Effector memory CD4-positive, alpha-beta T cell (primary cell): ENCODE measurements around the gene MYLK4.

ENCODE experiments used
- DNase-seq, 3 donors: peaks; one replicate each; pipeline ENCODE4 v3.0.0-alpha.2; 2020
- H3K27ac ChIP-seq: 2 replicates; pipeline ENCODE4 v1.7.0; 2013; ENCODE audit warnings: mild to moderate bottlenecking, low read length, moderate library complexity; ENCODE audit not compliant: insufficient read depth, poor library complexity, severe bottlenecking
- H3K27me3 ChIP-seq: replicated peaks from 2 replicates; pipeline ENCODE4 v1.7.0; 2013; ENCODE audit warnings: mild to moderate bottlenecking, low read length; ENCODE audit not compliant: insufficient read depth, control insufficient read depth, poor library complexity, severe bottlenecking
- H3K36me3 ChIP-seq: 2 replicates; pipeline ENCODE4 v1.7.0; 2013; ENCODE audit warnings: mild to moderate bottlenecking, low read length, moderate library complexity; ENCODE audit not compliant: control insufficient read depth, insufficient read depth
- H3K4me1 ChIP-seq: 2 replicates; pipeline ENCODE4 v1.7.0; 2013; ENCODE audit warnings: low read length, mild to moderate bottlenecking; ENCODE audit not compliant: control insufficient read depth, insufficient read depth, poor library complexity, severe bottlenecking
- H3K4me3 ChIP-seq: 2 replicates; pipeline ENCODE4 v1.7.0; 2013; ENCODE audit warnings: low read length, low read depth, mild to moderate bottlenecking; ENCODE audit not compliant: insufficient read depth, poor library complexity, severe bottlenecking
- H3K9me3 ChIP-seq: 2 replicates; pipeline ENCODE4 v1.7.0; 2013; ENCODE audit warnings: mild to moderate bottlenecking, low read length, moderate library complexity; ENCODE audit not compliant: control insufficient read depth

The MYLK4 gene

GRCh38 chr6:2781685-2782355 lies 31.1 kb upstream of the MYLK4 start:
- Histone ChIP-seq H3K27ac (no peak overlapping the region), H3K4me3 (no peak overlapping the region), H3K9me3 (no peaks in the 10 kb centered on the region), H3K36me3 (peaks cover 59% of the 10 kb centered on the region), H3K4me1 (no peaks in the 10 kb centered on the region), H3K27me3 (no peaks in the 10 kb centered on the region)
- DNase-seq, result no peak

GRCh38 chr6:2780102-2780737 lies 29.5 kb upstream of the MYLK4 start:
- Histone ChIP-seq H3K36me3 (peaks cover 50% of the 10 kb centered on the region), H3K27me3 (no peaks in the 10 kb centered on the region), H3K4me3 (no peak overlapping the region), H3K4me1 (no peaks in the 10 kb centered on the region), H3K9me3 (no peaks in the 10 kb centered on the region), H3K27ac (no peak overlapping the region)
- no peak for DNase-seq

GRCh38 chr6:2777249-2777648 lies 26.5 kb upstream of the MYLK4 start:
- Histone ChIP-seq H3K36me3 (peaks cover 37% of the 10 kb centered on the region), H3K4me3 (no peak overlapping the region), H3K27ac (no peak overlapping the region), H3K4me1 (no peaks in the 10 kb centered on the region), H3K27me3 (no peaks in the 10 kb centered on the region), H3K9me3 (no peaks in the 10 kb centered on the region)
- no peak for DNase-seq

- H3K27ac ChIP-seq, result no peak overlapping the region
- H3K9me3 ChIP-seq, result no peaks in the 10 kb centered on the region
- DNase-seq, result no peak
- no peaks in the 10 kb centered on the region for H3K4me1 ChIP-seq
- H3K36me3 ChIP-seq, result peaks cover 36% of the 10 kb centered on the region
- H3K27me3 ChIP-seq, result no peaks in the 10 kb centered on the region
- no peak overlapping the region for H3K4me3 ChIP-seq
These were observed 24.3 kb upstream of the MYLK4 start for GRCh38 chr6:2775003-2775402.

- DNase-seq, result no peak
- no peaks in the 10 kb centered on the region for H3K4me1 ChIP-seq
- H3K4me3 ChIP-seq, result no peak overlapping the region
- peaks cover 29% of the 10 kb centered on the region for H3K36me3 ChIP-seq
- H3K27me3 ChIP-seq, result no peaks in the 10 kb centered on the region
- H3K27ac ChIP-seq, result no peak overlapping the region
- H3K9me3 ChIP-seq, result no peaks in the 10 kb centered on the region
These were observed 22.7 kb upstream of the MYLK4 start for GRCh38 chr6:2773449-2773848.

GRCh38 chr6:2772840-2773239 lies 22.1 kb upstream of the MYLK4 start:
- Histone ChIP-seq H3K9me3 (no peaks in the 10 kb centered on the region), H3K36me3 (peaks cover 25% of the 10 kb centered on the region), H3K4me3 (no peak overlapping the region), H3K4me1 (peaks cover 5% of the 10 kb centered on the region), H3K27ac (no peak overlapping the region), H3K27me3 (no peaks in the 10 kb centered on the region)
- no peak for DNase-seq

- peaks cover 21% of the 10 kb centered on the region for H3K36me3 ChIP-seq
- DNase-seq, result no peak
- no peaks in the 10 kb centered on the region for H3K27me3 ChIP-seq
- H3K27ac ChIP-seq, result no peak overlapping the region
- no peaks in the 10 kb centered on the region for H3K9me3 ChIP-seq
- H3K4me1 ChIP-seq, result peaks cover 16% of the 10 kb centered on the region
- no peak overlapping the region for H3K4me3 ChIP-seq
These were observed 20.4 kb upstream of the MYLK4 start for GRCh38 chr6:2771079-2771478.

- Histone ChIP-seq H3K27ac (no peak overlapping the region), H3K27me3 (no peaks in the 10 kb centered on the region), H3K4me3 (no peak overlapping the region), H3K9me3 (no peaks in the 10 kb centered on the region), H3K4me1 (peaks cover 16% of the 10 kb centered on the region), H3K36me3 (peaks cover 21% of the 10 kb centered on the region)
- DNase-seq, result no peak
These were observed 19.4 kb upstream of the MYLK4 start for GRCh38 chr6:2770171-2770570.

- Histone ChIP-seq H3K27ac (no peak overlapping the region), H3K36me3 (peaks cover 21% of the 10 kb centered on the region), H3K4me3 (no peak overlapping the region), H3K9me3 (no peaks in the 10 kb centered on the region), H3K4me1 (peaks cover 16% of the 10 kb centered on the region), H3K27me3 (no peaks in the 10 kb centered on the region)
- no peak for DNase-seq
These were observed 18.0 kb upstream of the MYLK4 start for GRCh38 chr6:2768696-2769095.

- H3K4me3 ChIP-seq, result no peak overlapping the region
- H3K9me3 ChIP-seq, result no peaks in the 10 kb centered on the region
- no peak for DNase-seq
- peaks cover 16% of the 10 kb centered on the region for H3K4me1 ChIP-seq
- peaks cover 21% of the 10 kb centered on the region for H3K36me3 ChIP-seq
- H3K27me3 ChIP-seq, result no peaks in the 10 kb centered on the region
- no peak overlapping the region for H3K27ac ChIP-seq
These were observed 17.2 kb upstream of the MYLK4 start for GRCh38 chr6:2767657-2768524.
